MM.1S (cell line): ENCODE results near the gene GFPT2.

ENCODE experiments used
- DNase-seq: peaks from one replicate; pipeline ENCODE4 v3.0.0-alpha.2; 2015
- H2AFZ ChIP-seq: fragments of 300-600 bp; sonication (generic); 2 replicates; pipeline ENCODE4 v1.6.0; 2016; ENCODE audit warnings: antibody characterized with exemption, low read length
- H3F3A ChIP-seq: fragments of 300-600 bp; sonication (generic); 2 replicates; pipeline ENCODE4 v1.6.1; 2016; ENCODE audit warnings: mild to moderate bottlenecking, antibody characterized with exemption, low read length, moderate library complexity, mixed read lengths; ENCODE audit not compliant: insufficient read depth
- H3K27ac ChIP-seq: fragments of 300-600 bp; sonication (generic); 2 replicates; pipeline ENCODE4 v1.5.1; 2016; ENCODE audit warnings: mild to moderate bottlenecking, low read length
- H3K27me3 ChIP-seq: fragments of 300-600 bp; sonication (generic); replicated peaks from 2 replicates; pipeline ENCODE4 v1.6.0; 2016; ENCODE audit warnings: low read length; ENCODE audit not compliant: insufficient read depth
- H3K36me3 ChIP-seq: fragments of 300-600 bp; sonication (generic); replicated peaks from 2 replicates; pipeline ENCODE4 v1.6.1; 2016; ENCODE audit warnings: mild to moderate bottlenecking, low read length, mixed read lengths; ENCODE audit not compliant: insufficient read depth
- H3K4me1 ChIP-seq: fragments of 300-600 bp; sonication (generic); 2 replicates; pipeline ENCODE4 v1.6.1; 2016; ENCODE audit warnings: low read length, mixed read lengths
- H3K4me2 ChIP-seq: fragments of 300-600 bp; sonication (generic); 2 replicates; pipeline ENCODE4 v1.6.0; 2016; ENCODE audit warnings: low read depth, low read length
- H3K4me3 ChIP-seq: fragments of 300-600 bp; sonication (generic); 2 replicates; pipeline ENCODE4 v1.5.1; 2016; ENCODE audit warnings: low read length, mixed read lengths
- H3K79me2 ChIP-seq: fragments of 300-600 bp; sonication (generic); 2 replicates; pipeline ENCODE4 v1.6.1; 2016; ENCODE audit warnings: mixed run types, low read length, mixed read lengths
- H3K9ac ChIP-seq: fragments of 300-600 bp; sonication (generic); 2 replicates; pipeline ENCODE4 v1.6.1; 2016; ENCODE audit warnings: low read length, mixed read lengths
- H3K9me2 ChIP-seq: fragments of 300-600 bp; sonication (generic); replicated peaks from 2 replicates; pipeline ENCODE4 v1.6.1; 2016; ENCODE audit warnings: mild to moderate bottlenecking, low read length, mixed read lengths; ENCODE audit not compliant: insufficient read depth
- H3K9me3 ChIP-seq: fragments of 300-600 bp; sonication (generic); replicated peaks from 2 replicates; pipeline ENCODE4 v1.6.1; 2016; ENCODE audit warnings: mild to moderate bottlenecking, low read length, mixed read lengths; ENCODE audit not compliant: insufficient read depth
- H4K20me1 ChIP-seq: fragments of 300-600 bp; sonication (generic); 2 replicates; pipeline ENCODE4 v1.6.1; 2016; ENCODE audit warnings: mild to moderate bottlenecking, low read length, moderate library complexity, mixed read lengths; ENCODE audit not compliant: insufficient read depth
- CTCF ChIP-seq: fragments of 300-600 bp; sonication (generic); IDR thresholded peaks from 2 replicates; pipeline ENCODE4 v1.5.1; 2016; ENCODE audit warnings: antibody characterized with exemption, low read length, mixed read lengths
- EZH2 ChIP-seq: fragments of 300-600 bp; sonication (generic); optimal IDR thresholded peaks from 2 replicates; pipeline ENCODE3; 2017; ENCODE audit warnings: low read depth, mild to moderate bottlenecking, antibody characterized with exemption, low read length, mixed read lengths
- EZH2phosphoT487 ChIP-seq: fragments of 300-600 bp; sonication (generic); IDR thresholded peaks from 2 replicates; pipeline ENCODE4 v1.6.1; 2018; ENCODE audit warnings: antibody characterized with exemption, low read length

GFPT2 gene

GRCh38 chr5:180340856-180341255 lies 12.3 kb downstream of the GFPT2 start:
- Histone ChIP-seq H3K9me3 (no peaks in the 10 kb centered on the region), H4K20me1 (no peaks in the 10 kb centered on the region), H3K27me3 (peaks cover 66% of the 10 kb centered on the region), H3K4me2 (no peak overlapping the region), H3F3A (no peaks in the 10 kb centered on the region), H3K4me1 (no peaks in the 10 kb centered on the region), H3K9me2 (no peaks in the 10 kb centered on the region), H3K79me2 (no peaks in the 10 kb centered on the region), H3K4me3 (no peak overlapping the region), H3K36me3 (no peaks in the 10 kb centered on the region), H2AFZ (no peak overlapping the region), H3K9ac (no peak overlapping the region), H3K27ac (no peak overlapping the region)
- DNase-seq = no peak
- no peak for TF ChIP-seq EZH2
- no peak for TF ChIP-seq CTCF
- no peak for TF ChIP-seq EZH2phosphoT487

GRCh38 chr5:180339583-180340183 lies 13.5 kb downstream of the GFPT2 start:
- TF ChIP-seq EZH2 (no peak), CTCF (no peak), EZH2phosphoT487 (no peak)
- Histone ChIP-seq H3K36me3 (no peaks in the 10 kb centered on the region), H3K27ac (no peak overlapping the region)

GRCh38 chr5:180338001-180338707 lies 15.0 kb downstream of the GFPT2 start:
- DNase-seq = no peak
- Histone ChIP-seq H3K4me1 (no peaks in the 10 kb centered on the region), H3K27ac (no peak overlapping the region), H4K20me1 (no peaks in the 10 kb centered on the region), H3K9me2 (no peaks in the 10 kb centered on the region), H3K9me3 (no peaks in the 10 kb centered on the region), H3K36me3 (no peaks in the 10 kb centered on the region), H3K27me3 (peaks cover 50% of the 10 kb centered on the region), H3K4me2 (no peak overlapping the region), H2AFZ (no peak overlapping the region), H3K79me2 (no peaks in the 10 kb centered on the region), H3K9ac (no peak overlapping the region), H3F3A (no peaks in the 10 kb centered on the region), H3K4me3 (no peak overlapping the region)
- TF ChIP-seq EZH2 = no peak
- no peak for TF ChIP-seq EZH2phosphoT487
- TF ChIP-seq CTCF = no peak

More at GRCh38 chr5:180339583-180340183, 13.5 kb downstream of the GFPT2 start:
- no peak for DNase-seq
- no peaks in the 10 kb centered on the region for H3F3A ChIP-seq
- no peak overlapping the region for H3K9ac ChIP-seq
- no peaks in the 10 kb centered on the region for H4K20me1 ChIP-seq
- no peaks in the 10 kb centered on the region for H3K79me2 ChIP-seq
- no peaks in the 10 kb centered on the region for H3K9me3 ChIP-seq
- no peak overlapping the region for H3K4me2 ChIP-seq
- H3K27me3 ChIP-seq = peaks cover 61% of the 10 kb centered on the region
- H2AFZ ChIP-seq = no peak overlapping the region
- H3K4me3 ChIP-seq = no peak overlapping the region
- H3K4me1 ChIP-seq = no peaks in the 10 kb centered on the region
- no peaks in the 10 kb centered on the region for H3K9me2 ChIP-seq
